GM12865 (cell line): ENCODE results near the gene LBX2.

ENCODE experiments used
- DNase-seq: peaks from one replicate; pipeline ENCODE4 v3.0.0; 2010; ENCODE audit warnings: low read depth
- H3K4me3 ChIP-seq: 2 replicates; pipeline ENCODE4 v1.5.1; 2011; ENCODE audit warnings: mild to moderate bottlenecking, low read depth, low read length, control low read depth
- TF ChIP-seq, protein P1 (sequence below): IDR thresholded peaks from 2 replicates; pipeline ENCODE4 v1.5.1; 2011; ENCODE audit warnings: low read length, control low read depth, low read depth, inconsistent platforms; ENCODE audit not compliant: insufficient read depth; ENCODE audit errors: missing control alignments

The LBX2 gene

DNA sequence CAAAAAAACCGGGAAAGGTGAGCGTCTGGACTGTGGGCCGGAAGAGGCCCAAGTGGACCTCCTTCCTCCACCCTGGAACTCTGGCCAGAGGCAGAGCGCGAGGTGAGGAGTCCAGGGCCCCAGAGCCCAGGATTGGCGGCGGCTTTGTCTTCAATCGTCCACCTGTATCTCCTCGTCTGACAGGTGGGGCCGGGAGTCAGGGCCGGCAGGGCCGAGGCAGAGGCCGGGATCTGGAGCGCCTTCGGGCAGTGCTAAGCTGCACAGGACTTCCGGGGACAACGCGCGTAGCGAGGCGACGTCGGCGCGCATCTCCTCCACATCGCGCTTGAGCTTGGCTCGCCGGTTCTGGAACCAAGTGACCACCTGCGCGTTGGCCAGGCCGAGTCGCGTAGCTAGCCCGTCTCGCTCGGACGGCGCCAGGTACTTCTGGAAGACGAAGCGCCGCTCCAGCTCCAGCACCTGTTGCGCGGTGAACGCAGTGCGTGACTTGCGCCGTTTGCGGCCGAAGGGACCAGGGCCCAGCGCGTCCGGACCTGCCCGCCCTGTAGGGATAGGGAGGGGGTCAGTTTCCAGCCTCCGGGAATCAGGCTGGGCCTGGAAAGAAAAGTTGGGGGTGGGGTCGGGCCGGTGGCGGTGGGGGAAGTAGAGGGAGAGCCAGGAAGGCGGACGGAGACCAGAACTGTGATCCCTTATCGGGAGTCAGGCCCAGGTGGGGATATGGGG, 1.5 kb downstream of the LBX2 start:
- H3K4me3 ChIP-seq, result peak overlapping the region; percentile 43
- TF ChIP-seq, protein P1, sequence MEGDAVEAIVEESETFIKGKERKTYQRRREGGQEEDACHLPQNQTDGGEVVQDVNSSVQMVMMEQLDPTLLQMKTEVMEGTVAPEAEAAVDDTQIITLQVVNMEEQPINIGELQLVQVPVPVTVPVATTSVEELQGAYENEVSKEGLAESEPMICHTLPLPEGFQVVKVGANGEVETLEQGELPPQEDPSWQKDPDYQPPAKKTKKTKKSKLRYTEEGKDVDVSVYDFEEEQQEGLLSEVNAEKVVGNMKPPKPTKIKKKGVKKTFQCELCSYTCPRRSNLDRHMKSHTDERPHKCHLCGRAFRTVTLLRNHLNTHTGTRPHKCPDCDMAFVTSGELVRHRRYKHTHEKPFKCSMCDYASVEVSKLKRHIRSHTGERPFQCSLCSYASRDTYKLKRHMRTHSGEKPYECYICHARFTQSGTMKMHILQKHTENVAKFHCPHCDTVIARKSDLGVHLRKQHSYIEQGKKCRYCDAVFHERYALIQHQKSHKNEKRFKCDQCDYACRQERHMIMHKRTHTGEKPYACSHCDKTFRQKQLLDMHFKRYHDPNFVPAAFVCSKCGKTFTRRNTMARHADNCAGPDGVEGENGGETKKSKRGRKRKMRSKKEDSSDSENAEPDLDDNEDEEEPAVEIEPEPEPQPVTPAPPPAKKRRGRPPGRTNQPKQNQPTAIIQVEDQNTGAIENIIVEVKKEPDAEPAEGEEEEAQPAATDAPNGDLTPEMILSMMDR, result no peak
- DNase-seq, result peak; percentile 52

DNA sequence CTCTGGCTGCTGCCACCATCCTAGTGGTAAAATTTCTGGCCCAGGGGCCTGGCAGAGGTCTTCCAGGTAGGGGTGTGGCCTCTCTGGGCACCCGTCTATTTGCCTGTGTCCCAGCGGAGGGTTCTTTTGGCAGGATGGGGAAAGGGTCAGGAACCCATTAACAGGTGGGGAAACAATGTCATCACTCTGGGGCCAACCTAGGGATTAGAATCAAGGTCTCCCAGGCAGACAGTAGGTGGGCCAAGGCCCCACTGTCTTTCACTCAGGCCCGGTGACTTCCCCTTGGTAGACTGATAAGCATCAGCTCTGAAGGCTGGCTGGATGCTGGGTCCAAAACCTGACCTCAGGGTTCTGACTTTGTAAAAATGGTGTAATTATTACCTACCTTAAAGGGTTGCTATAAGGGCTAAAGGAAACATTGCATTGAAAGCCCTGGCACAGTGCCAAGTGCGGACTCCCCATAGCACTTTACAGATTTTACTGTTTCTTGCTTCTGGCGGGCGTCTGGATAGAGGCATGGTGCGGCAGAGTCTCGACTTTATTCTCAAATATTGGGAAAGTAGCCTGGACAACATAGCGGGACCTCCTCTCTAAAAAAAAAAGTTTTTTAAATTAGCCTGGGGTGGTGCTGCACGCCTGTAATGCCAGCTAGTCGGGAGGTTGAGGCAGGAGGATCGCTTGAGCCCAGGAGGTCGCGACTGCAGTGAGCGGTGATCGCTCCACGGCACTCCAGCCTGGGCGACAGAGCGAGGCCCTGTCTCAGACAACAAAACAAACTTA, 2.2 kb downstream of the LBX2 start:
- TF ChIP-seq, protein P1, result no peak
- peak overlapping the region; percentile 43 for H3K4me3 ChIP-seq
- no peak for DNase-seq

DNA sequence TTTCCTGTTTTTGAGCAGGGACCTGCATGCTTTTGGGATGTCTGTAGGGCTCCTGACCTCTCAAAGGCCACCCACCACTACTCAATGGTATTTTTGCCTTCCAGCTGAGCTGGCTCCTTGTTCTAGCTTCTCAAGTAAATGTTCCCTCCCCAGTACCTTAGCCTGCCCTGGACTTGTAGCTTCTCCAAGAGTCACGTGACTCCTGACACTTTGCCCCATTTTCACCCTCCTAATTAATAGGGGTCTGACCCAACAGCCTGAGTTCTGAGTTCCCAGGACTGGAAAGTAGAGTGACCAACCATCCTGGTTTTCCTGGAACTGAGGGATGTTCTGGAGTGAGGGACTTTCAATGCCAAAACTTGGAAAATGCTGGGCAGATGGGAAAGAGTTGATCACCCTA, 4.0 kb downstream of the LBX2 start:
- DNase-seq, result no peak
- H3K4me3 ChIP-seq, result no peak overlapping the region
- TF ChIP-seq, protein P1, result no peak

DNA sequence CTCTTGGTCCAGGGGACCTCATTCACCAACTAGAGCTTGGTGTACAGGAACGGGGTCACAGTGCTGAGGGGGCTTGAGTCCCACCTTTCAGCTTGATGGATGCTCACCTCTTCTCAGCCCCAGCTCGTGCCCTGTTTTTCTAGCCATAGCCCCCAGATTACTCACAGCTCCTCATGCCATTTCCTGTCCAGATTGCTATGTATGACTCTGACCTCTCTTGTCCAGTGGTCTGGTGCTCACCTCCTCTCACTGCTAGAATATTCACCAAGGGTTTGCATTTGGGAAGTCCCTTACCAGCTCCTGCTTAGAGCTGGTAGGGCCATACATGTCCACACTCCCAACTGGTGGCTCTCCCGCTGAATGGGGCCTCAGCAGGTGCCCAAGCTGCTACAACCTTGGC, 5.9 kb downstream of the LBX2 start:
- no peak for DNase-seq
- TF ChIP-seq, protein P1, result no peak
- H3K4me3 ChIP-seq, result no peak overlapping the region

DNA sequence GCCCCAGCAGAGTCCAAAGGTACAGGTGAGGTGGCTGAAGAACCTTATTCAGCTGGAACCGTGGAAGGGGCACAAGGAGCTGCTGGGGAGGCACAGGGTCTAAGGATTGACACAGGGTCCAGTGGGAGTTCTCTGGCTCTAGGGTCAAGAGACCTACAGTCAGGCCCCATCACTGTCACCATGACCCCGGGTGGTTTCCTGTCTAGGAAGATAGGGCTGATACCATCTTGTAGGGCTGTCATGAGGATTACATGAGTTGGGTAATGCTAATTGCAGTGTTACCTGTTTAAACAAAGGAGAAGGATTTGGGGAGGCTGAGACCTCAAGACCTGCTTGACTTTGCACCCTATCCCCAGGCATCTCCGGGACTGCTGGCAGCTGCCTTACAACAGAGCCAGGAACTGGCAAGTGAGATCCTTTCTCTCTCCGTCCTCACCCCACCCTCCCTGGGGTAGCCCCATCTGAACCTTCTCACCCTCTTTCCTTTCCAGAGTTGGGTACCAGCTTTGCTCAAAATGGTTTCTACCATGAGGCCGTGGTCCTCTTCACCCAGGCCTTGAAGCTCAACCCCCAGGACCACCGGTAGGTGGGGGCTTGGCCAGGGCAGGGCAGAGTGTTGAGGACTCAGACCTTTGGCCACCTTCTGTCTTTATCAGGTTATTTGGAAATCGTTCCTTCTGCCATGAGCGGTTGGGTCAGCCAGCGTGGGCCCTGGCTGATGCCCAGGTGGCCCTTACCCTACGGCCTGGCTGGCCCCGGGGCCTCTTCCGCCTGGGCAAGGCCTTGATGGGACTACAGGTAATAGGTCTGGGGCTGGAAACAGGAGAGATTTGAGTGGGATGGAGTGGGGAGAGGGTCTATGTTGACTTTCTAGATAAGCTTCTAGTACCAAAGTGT, 7.5 kb downstream of the LBX2 start:
- TF ChIP-seq, protein P1, result no peak
- DNase-seq, result no peak
- H3K4me3 ChIP-seq, result no peak overlapping the region

DNA sequence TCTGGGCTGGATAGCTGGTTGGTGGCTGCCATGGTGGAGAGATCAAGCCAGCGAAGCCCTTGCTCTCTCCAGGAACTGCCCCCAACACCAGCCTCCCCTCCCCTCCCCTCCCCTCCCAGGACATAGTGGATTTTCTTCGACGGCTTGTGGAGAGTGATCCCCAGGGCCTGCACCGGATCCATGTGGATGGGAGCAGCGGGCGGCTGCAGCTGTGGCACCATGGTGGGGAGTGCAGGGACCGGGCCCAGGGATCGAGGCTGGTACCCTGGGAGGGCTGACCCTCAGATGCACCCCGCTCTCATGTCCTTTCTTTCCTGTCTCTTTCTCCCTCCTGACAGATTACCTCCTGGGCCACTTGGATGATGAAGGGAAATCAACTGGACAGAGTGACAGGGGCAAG, 9.5 kb downstream of the LBX2 start:
- H3K4me3 ChIP-seq, result no peak overlapping the region
- DNase-seq, result no peak
- TF ChIP-seq, protein P1, result no peak
